ENCODE results near the gene PACRG.

The PACRG gene

GRCh38 chr6:162963861-162964260 lies 236.1 kb downstream of the PACRG start:
- TF ChIP-seq CTCF (IDR thresholded peaks at IDR 0.05), result no peak

- no peak for TF ChIP-seq CTCF (IDR thresholded peaks at IDR 0.05)
Observed at GRCh38 chr6:162964488-162965140, 236.8 kb downstream of the PACRG start.

GRCh38 chr6:162965366-162965765 lies 237.6 kb downstream of the PACRG start:
- no peak for TF ChIP-seq CTCF (IDR thresholded peaks at IDR 0.05)

GRCh38 chr6:162970246-162970645 lies 242.5 kb downstream of the PACRG start:
- TF ChIP-seq CTCF (IDR thresholded peaks at IDR 0.05), result no peak

- TF ChIP-seq CTCF (IDR thresholded peaks at IDR 0.05), result no peak
Observed at GRCh38 chr6:162971356-162971755, 243.6 kb downstream of the PACRG start.

- no peak for TF ChIP-seq CTCF (IDR thresholded peaks at IDR 0.05)
Observed at GRCh38 chr6:162973151-162973872, 245.5 kb downstream of the PACRG start.

GRCh38 chr6:162973980-162974379 lies 246.2 kb downstream of the PACRG start:
- no peak for TF ChIP-seq CTCF (IDR thresholded peaks at IDR 0.05)
